Uterus (tissue), 4 donors: ENCODE results near the gene HS3ST2. TPM values are rescaled to one million over a fixed set of nuclear protein-coding genes. Genes with fewer than 3 reads are reported as not detected.

ENCODE experiments used
- DNase-seq, 2 donors: peaks; one replicate each; pipeline ENCODE4 v3.0.0-alpha.2; 2019 to 2020
- H3K27ac ChIP-seq, 2 donors: fragments of 200-600 bp; sonication (generic); 1 replicate in 1 of 2; 2 replicates in 1 of 2; pipeline ENCODE4 v1.5.1; 2016 to 2018
- H3K27me3 ChIP-seq, 2 donors: fragments of 200-600 bp; sonication (generic); one replicate each; pipeline ENCODE4 v1.5.1; 2018 to 2019; ENCODE audit warnings: control low read depth in 1 of 2
- H3K36me3 ChIP-seq, 2 donors: fragments of 200-600 bp; sonication (generic); one replicate each; pipeline ENCODE4 v1.5.1; 2019; ENCODE audit warnings: control low read depth in 1 of 2
- H3K4me1 ChIP-seq, 2 donors: fragments of 200-600 bp; sonication (generic); one replicate each; pipeline ENCODE4 v1.5.1; 2018 to 2019; ENCODE audit warnings: control low read depth in 1 of 2
- H3K4me3 ChIP-seq, 2 donors: fragments of 200-600 bp; sonication (generic); 1 replicate in 1 of 2; 2 replicates in 1 of 2; pipeline ENCODE4 v1.5.1; 2018 to 2019; ENCODE audit warnings: mild to moderate bottlenecking in 1 of 2
- H3K9me3 ChIP-seq, 2 donors: fragments of 200-600 bp; sonication (generic); one replicate each; pipeline ENCODE4 v1.5.1; 2019; ENCODE audit warnings: control low read depth in 1 of 2
- CTCF ChIP-seq, 4 experiments: fragments of 200-600 bp in 2 of 4; fragments of 450-650 bp in 2 of 4; sonication (generic) in 2 of 4; IDR thresholded peaks; one replicate each; pipeline ENCODE4 v1.5.1; 2016 to 2019; ENCODE audit warnings: antibody characterized with exemption in 4 of 4, mild to moderate bottlenecking in 2 of 4, moderate library complexity in 1 of 4
- POLR2A ChIP-seq, 2 donors: fragments of 450-650 bp; IDR thresholded peaks; one replicate each; pipeline ENCODE4 v1.6.1; 2016; ENCODE audit warnings: antibody characterized with exemption in 2 of 2, mild to moderate bottlenecking in 1 of 2, moderate library complexity in 1 of 2
- intact Hi-C: fragments of 100-400 bp; cut with DNase I; formaldehyde crosslinking; loops from one replicate; pipeline ENCODE4 v1.15.1; 2023; ENCODE audit warnings: low total_unique reads
- total RNA-seq, 4 donors: library from RNA; depleted of rRNA in 3 of 4; stranded (reverse); fragments of >200 nt in 3 of 4; gene quantifications; one replicate each; pipeline versions ENCODE4 v1.1.0 to v1.2.4, GENCODE V29; 2014 to 2023
- donor health status: DM: yes; HTN: yes; CAD: no.

HS3ST2 gene
- total RNA-seq, 4 donors from 2014 or later = 1.2 TPM; not detected in 3

GRCh38 chr16:22859925-22860324 is 46.0 kb downstream of the HS3ST2 start:
- Histone ChIP-seq H3K4me1 (no peaks in the 10 kb centered on the region), H3K27ac (no peak overlapping the region)
- intact Hi-C loops = no loop called here

GRCh38 chr16:22861580-22861979 is 47.6 kb downstream of the HS3ST2 start:
- no peak for DNase-seq
- no peak for TF ChIP-seq CTCF (IDR thresholded peaks at IDR 0.05)
- TF ChIP-seq POLR2A (IDR thresholded peaks at IDR 0.05) = no peak
- Histone ChIP-seq H3K9me3 (no peaks in the 10 kb centered on the region), H3K36me3 (no peaks in the 10 kb centered on the region), H3K4me1 (no peaks in the 10 kb centered on the region), H3K4me3 (no peak overlapping the region), H3K27ac (no peak overlapping the region), H3K27me3 (no peaks in the 10 kb centered on the region)
- intact Hi-C loops = no loop called here

More at GRCh38 chr16:22859925-22860324, 46.0 kb downstream of the HS3ST2 start:
- no peak overlapping the region for H3K4me3 ChIP-seq
- H3K27me3 ChIP-seq = no peaks in the 10 kb centered on the region
- DNase-seq = no peak
- no peaks in the 10 kb centered on the region for H3K36me3 ChIP-seq
- TF ChIP-seq POLR2A (IDR thresholded peaks at IDR 0.05) (no peak), CTCF (IDR thresholded peaks at IDR 0.05) (no peak)
- no peaks in the 10 kb centered on the region for H3K9me3 ChIP-seq

- DNase-seq = no peak
- Histone ChIP-seq H3K27ac (no peak overlapping the region), H3K9me3 (no peaks in the 10 kb centered on the region), H3K36me3 (no peaks in the 10 kb centered on the region), H3K4me3 (no peak overlapping the region), H3K27me3 (no peaks in the 10 kb centered on the region), H3K4me1 (no peaks in the 10 kb centered on the region)
- TF ChIP-seq POLR2A (IDR thresholded peaks at IDR 0.05) (no peak), CTCF (IDR thresholded peaks at IDR 0.05) (no peak)
- intact Hi-C loops = no loop called here
These were observed 48.1 kb downstream of the HS3ST2 start for GRCh38 chr16:22862046-22862445.

GRCh38 chr16:22864375-22864774 is 50.4 kb downstream of the HS3ST2 start:
- Histone ChIP-seq H3K27me3 (no peaks in the 10 kb centered on the region), H3K27ac (no peak overlapping the region), H3K36me3 (no peaks in the 10 kb centered on the region), H3K9me3 (no peaks in the 10 kb centered on the region), H3K4me3 (no peak overlapping the region), H3K4me1 (no peaks in the 10 kb centered on the region)
- no peak for DNase-seq
- intact Hi-C loops = no loop called here
- no peak for TF ChIP-seq CTCF (IDR thresholded peaks at IDR 0.05)
- TF ChIP-seq POLR2A (IDR thresholded peaks at IDR 0.05) = no peak

GRCh38 chr16:22868593-22869224 is 54.7 kb downstream of the HS3ST2 start:
- TF ChIP-seq POLR2A (IDR thresholded peaks at IDR 0.05) (no peak), CTCF (IDR thresholded peaks at IDR 0.05) (no peak)
- Histone ChIP-seq H3K4me1 (no peaks in the 10 kb centered on the region), H3K9me3 (no peaks in the 10 kb centered on the region), H3K36me3 (no peaks in the 10 kb centered on the region), H3K27ac (no peak overlapping the region), H3K27me3 (no peaks in the 10 kb centered on the region), H3K4me3 (no peak overlapping the region)
- DNase-seq = no peak
- intact Hi-C loops = no loop called here
